Ectodermal cell (in vitro differentiated cells): ENCODE measurements around the gene POU5F1.

Source experiments
- H3K27ac ChIP-seq: 2 replicates; pipeline ENCODE4 v1.7.0; 2013; ENCODE audit warnings: mild to moderate bottlenecking, low read depth, low read length; ENCODE audit not compliant: insufficient read depth, poor library complexity, severe bottlenecking
- H3K27me3 ChIP-seq: 2 replicates; pipeline ENCODE4 v1.7.0; 2013; ENCODE audit warnings: mild to moderate bottlenecking, low read length; ENCODE audit not compliant: insufficient read depth, control insufficient read depth, poor library complexity, severe bottlenecking
- H3K36me3 ChIP-seq: one replicate; pipeline ENCODE4 v1.7.0; 2013; ENCODE audit warnings: low read length; ENCODE audit not compliant: control insufficient read depth, insufficient read depth
- H3K4me1 ChIP-seq: one replicate; pipeline ENCODE4 v1.7.0; 2013; ENCODE audit warnings: low read length; ENCODE audit not compliant: control insufficient read depth, insufficient read depth
- H3K4me3 ChIP-seq: 2 replicates; pipeline ENCODE4 v1.7.0; 2013; ENCODE audit warnings: low read depth, low read length, control low read depth; ENCODE audit not compliant: insufficient read depth
- H3K9me3 ChIP-seq: 2 replicates; pipeline ENCODE4 v1.7.0; 2013; ENCODE audit warnings: mild to moderate bottlenecking, low read length, moderate library complexity; ENCODE audit not compliant: control insufficient read depth
- WGBS, 2 experiments: methylation state at CpG; one replicate each; pipeline ENCODE4 v1.1.7; 2013; ENCODE audit warnings: missing lambda C conversion rate in 2 of 2; 5-methylcytosine and 5-hydroxymethylcytosine counted together

The POU5F1 gene

DNA sequence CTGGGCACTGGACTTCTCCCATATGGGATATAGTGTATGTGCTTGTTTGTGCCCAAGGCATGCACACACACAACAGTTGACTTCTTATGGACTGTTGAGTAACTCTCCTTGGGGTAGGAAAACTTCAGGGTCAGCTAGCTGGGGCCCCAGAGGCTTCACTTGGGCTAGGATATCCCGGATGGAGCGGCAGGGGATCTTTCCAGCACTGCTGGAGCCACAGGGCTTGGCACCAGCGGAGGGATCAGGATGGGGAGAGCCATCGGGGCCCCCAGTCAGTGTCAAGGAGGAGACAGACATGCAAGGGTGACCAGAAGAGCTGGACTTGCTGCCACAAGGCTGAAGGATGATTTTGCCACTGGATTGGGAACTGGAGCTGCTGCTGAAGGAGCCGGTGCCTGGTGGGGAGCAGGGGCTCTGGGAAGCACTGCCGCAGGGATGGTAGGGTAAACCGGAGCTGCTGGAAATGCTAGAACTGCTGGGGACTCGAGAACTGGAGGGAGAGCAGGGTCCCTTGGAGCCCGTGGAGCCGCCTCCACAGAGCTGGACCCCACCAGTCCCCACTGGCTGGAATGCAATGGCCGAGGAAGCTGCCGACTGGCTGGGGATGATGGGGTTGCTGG, 54.4 kb downstream of the POU5F1 start:
- Histone ChIP-seq H3K4me3 (no peak overlapping the region), H3K27me3 (no peaks in the 10 kb centered on the region), H3K9me3 (no peaks in the 10 kb centered on the region), H3K4me1 (peaks cover 11% of the 10 kb centered on the region), H3K36me3 (no peaks in the 10 kb centered on the region), H3K27ac (no peak overlapping the region)
- 93 to 94% methylated on average over 12 of the region's 12 CpGs for WGBS, 2 experiments

DNA sequence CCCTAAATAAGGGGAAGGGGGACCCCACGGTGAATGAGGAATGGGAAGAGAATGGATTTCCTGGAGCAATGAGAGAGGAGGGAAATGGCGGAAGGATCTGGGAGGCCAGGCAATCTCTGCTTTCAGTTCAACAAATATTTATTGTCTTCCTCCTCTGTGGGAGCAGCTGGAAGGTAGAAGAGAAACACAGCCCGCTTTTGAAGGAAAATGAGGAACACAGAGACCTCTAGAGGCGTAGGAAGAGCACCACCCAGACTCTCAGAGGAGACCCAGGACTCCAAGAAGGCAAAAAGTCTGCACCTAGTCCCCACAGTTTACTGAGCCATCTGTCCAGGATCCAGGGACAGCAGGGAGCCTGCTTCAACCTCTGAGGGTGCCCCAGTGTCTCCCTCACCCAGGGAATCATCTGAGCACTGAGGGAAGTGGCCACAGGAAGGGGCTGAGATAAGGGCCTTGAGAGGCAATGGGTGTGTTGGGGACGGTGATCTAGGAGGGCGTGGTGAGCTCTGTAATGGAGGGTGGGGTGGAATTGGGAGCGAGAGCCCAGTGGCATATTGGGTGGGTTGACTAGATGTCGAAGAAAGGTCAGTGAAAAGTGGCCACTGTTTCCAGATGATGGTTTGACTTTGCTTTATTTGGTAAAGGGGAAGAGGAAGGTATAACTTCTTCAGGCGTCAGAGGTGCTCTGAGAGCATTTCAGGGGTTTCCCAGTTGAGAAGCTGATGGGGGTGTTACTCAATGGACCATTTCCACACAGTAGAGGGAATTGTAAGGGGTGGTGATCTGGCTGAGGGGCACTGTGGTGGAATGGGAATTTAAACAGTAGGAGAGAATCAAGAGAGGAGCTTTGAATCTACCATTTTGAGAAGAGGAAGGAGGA, 55.3 kb downstream of the POU5F1 start:
- H3K9me3 ChIP-seq: no peaks in the 10 kb centered on the region
- 86% methylated on average over 9 of the region's 9 CpGs for WGBS, 2 experiments
- no peak overlapping the region for H3K4me3 ChIP-seq
- H3K27ac ChIP-seq: no peak overlapping the region
- H3K27me3 ChIP-seq: no peaks in the 10 kb centered on the region
- H3K36me3 ChIP-seq: no peaks in the 10 kb centered on the region
- H3K4me1 ChIP-seq: peaks cover 20% of the 10 kb centered on the region

DNA sequence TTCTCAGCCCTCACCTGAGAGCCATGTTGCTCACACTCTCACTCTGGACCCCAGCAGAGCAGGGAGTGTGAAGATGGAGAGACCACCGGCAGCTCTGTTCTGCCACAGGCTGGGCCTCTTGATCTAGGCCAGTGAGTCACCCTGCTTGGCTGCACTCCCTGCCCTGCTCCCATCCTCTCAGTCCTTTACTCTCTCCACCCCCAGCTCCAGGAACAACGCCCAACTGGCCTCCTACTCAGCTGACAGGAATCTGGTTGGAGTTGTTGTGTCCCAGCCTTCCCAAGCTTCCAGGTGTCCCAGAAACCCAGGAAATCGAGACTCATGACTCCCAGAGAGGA, 56.0 kb downstream of the POU5F1 start, which contains the start of gene PSORS1C1:
TSS of gene PSORS1C1 (plus strand) at position 260 of the 338 bp plus-strand sequence. CDS start 14,833 bp downstream, outside the sequence.
- 78 to 79% methylated on average over 3 of the region's 3 CpGs for WGBS, 2 experiments
- Histone ChIP-seq H3K27ac (no peak within 1 kb of the TSS), H3K27me3 (no peaks in the 10 kb centered on the region), H3K4me1 (peaks cover 21% of the 10 kb centered on the region), H3K36me3 (no peaks in the 10 kb centered on the region), H3K4me3 (no peak within 1 kb of the TSS), H3K9me3 (no peaks in the 10 kb centered on the region)
